Muscle of leg (tissue), 11 donors: ENCODE measurements around the gene ATXN7L3. TPM values are rescaled to one million over a fixed set of nuclear protein-coding genes. Genes with fewer than 3 reads are reported as not detected.

Source experiments
- DNase-seq: peaks from one replicate; pipeline ENCODE4 v3.0.0; 2013
- H3K27ac ChIP-seq: one replicate; pipeline ENCODE4 v1.5.1; 2013; ENCODE audit warnings: mild to moderate bottlenecking, low read length, control low read depth
- H3K27me3 ChIP-seq: one replicate; pipeline ENCODE4 v1.6.1; 2013; ENCODE audit warnings: low read length; ENCODE audit not compliant: control insufficient read depth, insufficient read depth
- H3K36me3 ChIP-seq: one replicate; pipeline ENCODE4 v1.6.1; 2013; ENCODE audit warnings: low read length; ENCODE audit not compliant: control insufficient read depth, insufficient read depth
- H3K4me1 ChIP-seq: one replicate; pipeline ENCODE4 v1.6.1; 2013; ENCODE audit warnings: low read length; ENCODE audit not compliant: control insufficient read depth, insufficient read depth
- H3K4me3 ChIP-seq: one replicate; pipeline ENCODE4 v1.5.1; 2013; ENCODE audit warnings: low read length, control low read depth
- H3K9me3 ChIP-seq: replicated peaks from 2 replicates; pipeline ENCODE4 v1.6.1; 2013; ENCODE audit warnings: low read depth, low read length; ENCODE audit not compliant: control insufficient read depth
- WGBS: methylation state at CpG from one replicate; pipeline ENCODE4 v1.1.5; 2013; ENCODE audit warnings: missing lambda C conversion rate; ENCODE audit not compliant: insufficient coverage; 5-methylcytosine and 5-hydroxymethylcytosine counted together
- polyA plus RNA-seq, 8 donors: library from polyadenylated mRNA; unstranded; fragments of 120-200 nt; gene quantifications; one replicate each; pipeline versions ENCODE4 v1.2.1 to v1.2.3, GENCODE V29; 2013; ENCODE audit warnings: inconsistent platforms in 1 of 8, low replicate concordance in 1 of 8; ENCODE audit not compliant: insufficient read length in 8 of 8, insufficient read depth in 1 of 8
- total RNA-seq: library from RNA; stranded (reverse); fragments of 120-200 nt; gene quantifications from one replicate; pipeline ENCODE4 v1.2.4, GENCODE V29; 2013

Gene ATXN7L3
- total and polyA plus RNA-seq, 9 donors: 31.8 to 58.2 (median 54.4) TPM

DNA sequence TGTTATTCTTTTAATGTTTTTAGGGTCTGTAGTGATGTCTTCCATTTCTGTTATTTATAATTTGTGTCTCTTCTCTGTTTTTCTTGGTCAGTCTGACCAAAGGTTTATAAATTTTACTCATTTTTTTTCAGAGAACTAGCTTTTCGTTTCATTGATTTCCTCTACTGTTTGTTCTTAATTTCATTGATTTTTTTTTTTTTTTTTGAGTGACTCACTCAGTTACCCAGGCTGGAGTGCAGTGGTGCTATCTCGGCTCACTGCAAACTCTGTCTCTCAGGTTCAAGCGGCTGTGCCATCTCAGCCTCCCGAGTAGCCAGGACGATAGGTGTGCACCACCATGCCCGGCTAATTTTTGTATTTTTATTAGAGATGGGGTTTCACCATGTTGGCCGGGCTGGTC, 32.4 kb upstream of the ATXN7L3 start:
- H3K36me3 ChIP-seq: no peaks in the 10 kb centered on the region
- WGBS: 93% methylated on average over 3 of the region's 7 CpGs

DNA sequence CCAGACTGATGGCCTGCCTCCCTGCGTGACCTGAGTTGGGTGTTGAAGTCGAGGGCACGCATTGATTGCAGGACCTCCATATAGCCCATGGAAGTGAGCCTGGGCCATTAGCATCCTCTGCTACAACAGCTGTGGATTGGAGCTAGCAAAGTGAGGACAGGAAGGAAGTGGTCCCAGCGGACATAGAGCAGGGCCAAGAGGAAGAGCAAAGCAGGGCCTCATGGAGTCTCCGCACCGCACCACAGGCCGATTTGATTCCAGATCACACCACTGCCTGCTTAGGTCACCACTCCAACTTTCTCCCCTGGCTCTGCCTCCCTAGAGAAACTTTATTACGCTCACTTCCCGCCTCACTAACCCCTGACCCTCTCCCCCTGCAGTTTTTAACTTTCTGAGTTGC, 30.5 kb upstream of the ATXN7L3 start:
- Histone ChIP-seq H3K4me1 (peaks cover 11% of the 10 kb centered on the region), H3K27ac (no peak overlapping the region), H3K9me3 (no peaks in the 10 kb centered on the region), H3K4me3 (no peak overlapping the region), H3K36me3 (no peaks in the 10 kb centered on the region), H3K27me3 (no peaks in the 10 kb centered on the region)
- DNase-seq: peak; percentile 74
- 24% methylated on average over 8 of the region's 9 CpGs for WGBS

More for the DNA sequence above, 32.4 kb upstream of the ATXN7L3 start:
- H3K4me1 ChIP-seq: peaks cover 11% of the 10 kb centered on the region
- H3K27me3 ChIP-seq: no peaks in the 10 kb centered on the region
- H3K4me3 ChIP-seq: no peak overlapping the region
- no peak for DNase-seq
- no peaks in the 10 kb centered on the region for H3K9me3 ChIP-seq
- H3K27ac ChIP-seq: no peak overlapping the region

DNA sequence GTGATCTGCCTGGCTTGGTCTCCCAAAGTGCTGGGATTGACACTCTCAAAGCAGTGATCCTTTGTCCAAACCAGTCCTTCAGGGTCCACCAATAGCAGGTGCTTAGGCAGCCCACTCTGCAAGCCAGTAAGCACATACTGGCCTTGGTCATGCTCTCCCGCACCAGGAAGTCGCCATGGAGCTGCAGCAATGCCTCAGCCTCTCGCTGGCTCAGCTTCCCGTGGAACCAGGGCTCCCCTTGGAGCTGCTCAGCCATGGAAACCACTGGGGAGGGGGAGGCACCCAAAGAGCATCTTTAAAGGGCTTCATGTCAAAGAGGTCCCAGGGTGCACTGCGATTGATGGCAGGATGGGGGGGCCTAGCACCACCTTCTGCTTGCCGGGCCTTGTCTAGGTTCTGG, 29.4 kb upstream of the ATXN7L3 start:
- Histone ChIP-seq H3K9me3 (no peaks in the 10 kb centered on the region), H3K4me1 (peaks cover 12% of the 10 kb centered on the region), H3K4me3 (no peak overlapping the region), H3K27ac (no peak overlapping the region), H3K36me3 (no peaks in the 10 kb centered on the region), H3K27me3 (no peaks in the 10 kb centered on the region)
- no peak for DNase-seq
- WGBS: 75% methylated on average over 4 of the region's 6 CpGs

DNA sequence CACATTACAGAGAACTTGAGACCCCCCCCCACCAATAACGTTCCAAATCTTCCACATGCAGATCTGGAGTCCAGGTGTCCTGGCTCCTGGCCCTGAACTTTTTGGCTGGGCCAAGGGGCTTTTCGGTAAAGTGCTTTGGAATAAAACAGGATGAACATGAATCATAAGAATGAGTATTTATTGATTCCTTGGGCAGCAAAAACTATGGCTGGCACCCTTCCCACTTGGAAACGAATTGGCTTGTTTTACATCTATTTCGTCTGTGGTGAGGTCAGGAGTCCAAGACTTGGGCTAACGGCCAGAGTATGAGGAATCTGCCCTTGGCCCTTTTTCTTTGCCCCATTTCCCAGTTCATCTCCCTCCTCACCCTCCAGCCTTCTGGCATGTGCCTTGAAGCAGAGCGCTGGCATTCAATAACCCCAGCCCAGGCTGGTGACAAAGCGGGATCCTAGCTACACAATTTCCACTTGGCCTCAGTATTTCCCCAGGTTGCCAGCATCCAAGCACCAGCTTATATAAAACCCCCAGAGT, 23.9 kb upstream of the ATXN7L3 start:
- no peaks in the 10 kb centered on the region for H3K27me3 ChIP-seq
- H3K4me1 ChIP-seq: peaks cover 19% of the 10 kb centered on the region
- H3K9me3 ChIP-seq: no peaks in the 10 kb centered on the region
- peak overlapping the region; percentile 83 for H3K27ac ChIP-seq
- peak; percentile 64 for DNase-seq
- no peak overlapping the region for H3K4me3 ChIP-seq
- 18% methylated on average over 3 of the region's 7 CpGs for WGBS
- no peaks in the 10 kb centered on the region for H3K36me3 ChIP-seq

DNA sequence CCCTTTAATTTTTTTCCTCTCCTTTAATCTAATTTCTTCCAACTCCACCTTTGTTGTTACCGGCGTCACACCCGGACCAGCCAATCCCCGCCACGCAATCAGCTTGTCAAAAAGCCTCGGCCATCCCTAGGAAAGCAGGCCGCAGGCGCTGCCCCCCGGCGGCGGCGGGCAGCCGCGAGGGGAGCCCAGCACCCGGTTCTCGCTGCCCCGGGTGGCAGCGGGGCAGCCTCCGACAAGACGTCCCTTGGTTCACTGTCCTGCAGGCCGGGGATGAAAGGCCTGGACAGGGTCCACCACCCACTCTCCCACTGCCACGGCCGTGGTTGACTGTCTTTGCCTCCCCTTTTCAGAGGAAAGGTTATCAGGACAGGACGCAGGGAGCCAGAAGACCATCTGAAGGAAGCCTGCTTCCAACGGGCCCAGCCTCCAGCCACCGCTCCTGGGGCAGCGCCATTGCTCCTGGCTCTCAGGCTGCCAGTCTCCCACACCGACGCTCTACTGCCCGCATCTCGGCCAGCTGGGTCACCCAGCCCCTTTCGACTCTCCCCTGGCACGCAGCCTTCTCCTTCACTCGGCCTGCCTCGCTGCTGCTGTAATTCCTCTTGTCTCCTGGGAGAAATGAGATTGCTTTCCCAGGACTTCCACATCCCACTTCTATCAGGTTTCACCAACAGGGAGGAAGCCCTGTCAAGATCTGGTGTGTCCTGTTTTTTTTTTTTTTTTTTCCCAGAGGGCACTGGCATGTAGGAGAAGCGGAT, 22.6 kb upstream of the ATXN7L3 start:
- H3K4me1 ChIP-seq: peaks cover 29% of the 10 kb centered on the region
- peak; percentile 84 for DNase-seq
- WGBS: 0% methylated on average over 31 of the region's 36 CpGs

DNA sequence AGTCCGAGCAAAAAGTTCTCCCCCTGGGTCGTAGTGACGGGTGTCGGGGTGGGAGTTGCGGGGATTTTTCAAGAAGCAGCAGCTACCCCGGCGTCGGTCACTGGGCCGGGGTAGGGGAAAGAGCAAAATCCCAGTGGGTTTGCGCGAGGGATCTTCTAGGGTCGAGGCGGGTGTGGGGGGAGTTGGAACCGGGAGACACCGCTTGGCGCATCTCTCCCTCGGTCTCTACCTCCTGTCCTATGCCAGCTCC, 22.1 kb upstream of the ATXN7L3 start:
- peaks cover 13% of the 10 kb centered on the region for H3K36me3 ChIP-seq
- H3K4me1 ChIP-seq: peaks cover 34% of the 10 kb centered on the region
- no peaks in the 10 kb centered on the region for H3K27me3 ChIP-seq
- DNase-seq: no peak
- H3K27ac ChIP-seq: peak overlapping the region; percentile 83
- WGBS: 0% methylated on average over 10 of the region's 17 CpGs
- H3K9me3 ChIP-seq: no peaks in the 10 kb centered on the region
- peak overlapping the region; percentile 43 for H3K4me3 ChIP-seq

More for the DNA sequence above, 22.6 kb upstream of the ATXN7L3 start:
- Histone ChIP-seq H3K27me3 (no peaks in the 10 kb centered on the region), H3K9me3 (no peaks in the 10 kb centered on the region), H3K36me3 (peaks cover 8% of the 10 kb centered on the region), H3K4me3 (peak overlapping the region; percentile 43), H3K27ac (peak overlapping the region; percentile 83)

DNA sequence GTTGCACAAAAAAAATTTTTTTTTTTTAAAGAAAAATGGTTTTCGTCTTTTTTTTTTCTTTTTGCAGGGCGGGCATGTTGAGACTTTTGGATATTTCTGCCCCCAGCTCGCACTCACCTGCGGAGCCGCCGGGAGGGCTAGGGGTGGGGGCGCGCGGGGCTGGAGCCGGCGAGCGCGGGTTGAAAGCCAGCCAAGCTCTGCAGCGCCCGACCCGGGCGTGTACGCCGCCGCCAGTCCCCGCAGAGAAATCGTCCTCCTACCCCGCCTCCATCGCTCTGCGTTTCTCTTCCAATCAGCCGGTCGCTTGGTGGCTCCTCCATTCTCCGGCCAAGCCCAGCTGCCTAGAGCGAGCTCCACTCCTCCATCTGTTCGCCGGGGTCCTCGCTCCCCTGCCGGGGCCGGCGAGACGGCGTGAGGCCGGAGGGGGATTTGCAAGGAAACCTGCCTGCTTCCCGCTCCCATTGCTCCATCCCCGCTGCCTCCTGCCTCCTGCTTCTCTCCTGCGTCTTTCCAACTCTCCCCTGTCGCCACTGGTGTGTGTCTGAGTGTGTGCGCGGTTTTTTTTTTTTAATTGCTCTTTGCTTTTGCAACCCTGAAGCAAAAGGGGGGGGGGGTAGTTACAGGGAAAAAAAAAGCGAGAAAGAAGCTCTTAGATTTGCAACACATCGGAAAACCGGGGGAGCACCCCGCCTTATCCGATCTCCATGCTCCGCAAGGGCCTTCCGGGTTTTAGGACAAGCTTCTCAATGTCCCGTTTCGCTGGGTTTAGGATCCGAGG, 21.6 kb upstream of the ATXN7L3 start:
- Histone ChIP-seq H3K27ac (peak overlapping the region; percentile 83), H3K4me3 (peak overlapping the region; percentile 43), H3K36me3 (peaks cover 18% of the 10 kb centered on the region), H3K9me3 (no peaks in the 10 kb centered on the region), H3K4me1 (peaks cover 36% of the 10 kb centered on the region), H3K27me3 (no peaks in the 10 kb centered on the region)
- 0% methylated on average over 34 of the region's 54 CpGs for WGBS
- peak; percentile 95 for DNase-seq

DNA sequence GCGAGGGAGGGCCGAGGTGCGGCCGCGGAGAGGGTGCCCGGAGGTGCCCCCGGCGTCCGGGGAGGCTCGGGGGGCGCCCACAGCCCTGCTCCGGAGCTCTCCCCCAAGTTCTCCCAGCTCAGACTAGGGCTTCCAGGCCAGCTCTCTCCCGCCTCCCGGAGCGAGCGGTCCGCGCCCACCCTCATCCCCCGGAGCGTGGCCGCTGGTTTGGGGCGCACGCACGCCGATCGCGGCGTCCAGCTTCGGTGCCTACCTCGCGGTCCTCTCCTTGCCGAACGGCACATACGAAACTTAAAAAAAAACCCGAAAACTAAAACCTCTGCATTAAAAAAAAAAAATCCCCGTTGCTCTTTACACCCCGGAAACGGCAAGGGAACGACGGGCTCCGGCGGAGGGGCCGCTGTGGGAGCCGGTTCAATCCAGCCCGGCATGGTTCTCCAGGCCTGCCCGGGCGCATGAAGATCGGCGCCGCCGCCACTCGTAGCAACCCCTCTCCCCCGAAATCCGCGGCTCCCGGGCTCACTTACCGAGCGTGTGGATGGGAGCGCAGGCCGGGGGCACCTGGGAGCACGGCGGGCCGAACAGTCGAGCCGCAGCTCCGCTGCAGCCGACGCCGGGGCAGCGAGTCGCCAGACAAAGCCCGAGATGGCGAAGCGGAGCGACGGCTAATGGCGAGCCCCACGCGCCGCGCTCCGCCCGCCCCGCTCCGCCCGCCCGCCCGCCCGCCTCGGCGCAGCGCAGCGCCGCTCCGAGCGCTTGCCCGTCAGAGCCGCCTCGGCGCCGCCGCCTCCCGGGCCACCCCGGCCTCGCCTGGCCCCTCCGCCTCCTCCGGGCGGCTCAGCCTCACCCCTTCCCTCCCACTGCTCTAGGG, 20.8 kb upstream of the ATXN7L3 start:
- peak; percentile 86 for DNase-seq
- Histone ChIP-seq H3K4me3 (peak overlapping the region; percentile 80), H3K9me3 (no peaks in the 10 kb centered on the region), H3K27me3 (no peaks in the 10 kb centered on the region), H3K4me1 (peaks cover 36% of the 10 kb centered on the region), H3K27ac (peak overlapping the region; percentile 83), H3K36me3 (peaks cover 26% of the 10 kb centered on the region)
- under 1% methylated on average over 85 of the region's 108 CpGs for WGBS

DNA sequence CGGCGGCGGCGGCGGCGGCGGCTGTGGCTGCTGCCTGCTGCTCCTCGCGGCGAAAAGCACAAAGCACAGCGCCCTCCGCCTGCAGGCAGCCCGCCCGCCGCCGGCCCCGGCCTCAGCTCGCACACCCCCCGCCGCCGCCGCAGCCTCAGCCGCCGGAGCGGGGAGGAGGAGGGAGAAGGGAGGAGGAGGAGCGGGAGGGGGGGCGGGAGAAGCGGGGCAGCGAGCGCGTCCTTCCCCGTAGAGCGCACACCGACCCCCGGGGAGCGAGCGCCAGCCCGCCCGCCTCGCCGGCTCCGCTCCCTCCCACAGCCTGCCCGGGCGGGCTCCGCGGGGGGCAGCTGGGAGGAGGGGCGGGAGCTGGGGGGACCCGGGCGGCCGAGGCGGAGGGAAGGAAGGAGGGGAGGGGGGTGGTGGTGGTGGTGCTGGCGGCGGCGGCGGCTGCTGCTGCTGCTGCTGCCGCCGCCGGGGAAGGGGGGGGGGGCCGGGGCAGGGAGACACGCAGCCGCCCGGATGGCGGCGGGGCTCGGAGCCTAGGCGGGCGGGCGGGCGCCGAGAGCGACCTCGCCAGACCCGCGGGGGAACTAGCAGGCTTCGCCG, 20.0 kb upstream of the ATXN7L3 start, which contains the start of gene UBTF:
UBTF (minus strand) TSS at position 60 of the 597 bp plus-strand sequence. CDS start 1,446 bp downstream, outside the sequence.
- no peaks in the 10 kb centered on the region for H3K9me3 ChIP-seq
- WGBS: under 1% methylated on average over 32 of the region's 76 CpGs

More for the DNA sequence above, 20.0 kb upstream of the ATXN7L3 start, which contains the start of gene UBTF:
- Histone ChIP-seq H3K27me3 (no peaks in the 10 kb centered on the region), H3K36me3 (peaks cover 33% of the 10 kb centered on the region), H3K27ac (peak within 1 kb of the TSS; percentile 83), H3K4me1 (peaks cover 36% of the 10 kb centered on the region), H3K4me3 (peak within 1 kb of the TSS; percentile 80)
- DNase-seq: peak; percentile 91
